Measurements from ENCODE around the gene RPL10A. TPM values are rescaled to one million over a fixed set of nuclear protein-coding genes. Genes with fewer than 3 reads are reported as not detected.

Gene RPL10A
- total RNA-seq, 6 donors from 2014 or later, result 474 to 1,092 (median 918) TPM

- 83% methylated on average over 3 of the region's 4 CpGs; no CpG with 5 or more reads in 1 of the 2 donors for WGBS, 2 donors
- TF ChIP-seq POLR2AphosphoS5 (IDR thresholded peaks at IDR 0.05) (no peak), POLR2A (IDR thresholded peaks at IDR 0.05) (no peak), EP300 (IDR thresholded peaks at IDR 0.05) (no peak)
- TF ChIP-seq, protein P1, sequence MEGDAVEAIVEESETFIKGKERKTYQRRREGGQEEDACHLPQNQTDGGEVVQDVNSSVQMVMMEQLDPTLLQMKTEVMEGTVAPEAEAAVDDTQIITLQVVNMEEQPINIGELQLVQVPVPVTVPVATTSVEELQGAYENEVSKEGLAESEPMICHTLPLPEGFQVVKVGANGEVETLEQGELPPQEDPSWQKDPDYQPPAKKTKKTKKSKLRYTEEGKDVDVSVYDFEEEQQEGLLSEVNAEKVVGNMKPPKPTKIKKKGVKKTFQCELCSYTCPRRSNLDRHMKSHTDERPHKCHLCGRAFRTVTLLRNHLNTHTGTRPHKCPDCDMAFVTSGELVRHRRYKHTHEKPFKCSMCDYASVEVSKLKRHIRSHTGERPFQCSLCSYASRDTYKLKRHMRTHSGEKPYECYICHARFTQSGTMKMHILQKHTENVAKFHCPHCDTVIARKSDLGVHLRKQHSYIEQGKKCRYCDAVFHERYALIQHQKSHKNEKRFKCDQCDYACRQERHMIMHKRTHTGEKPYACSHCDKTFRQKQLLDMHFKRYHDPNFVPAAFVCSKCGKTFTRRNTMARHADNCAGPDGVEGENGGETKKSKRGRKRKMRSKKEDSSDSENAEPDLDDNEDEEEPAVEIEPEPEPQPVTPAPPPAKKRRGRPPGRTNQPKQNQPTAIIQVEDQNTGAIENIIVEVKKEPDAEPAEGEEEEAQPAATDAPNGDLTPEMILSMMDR (IDR thresholded peaks at IDR 0.05), result no peak
- Histone ChIP-seq H3K9me3 (no peaks in the 10 kb centered on the region), H3K36me3 (peaks cover 3 to 83% (median 37%) of the 10 kb centered on the region in 4 donors), H3K4me1 (peaks cover under 1 to 16% (median 6%) of the 10 kb centered on the region in 4 donors), H3K27ac (no peak overlapping the region), H3K27me3 (no peaks in the 10 kb centered on the region), H3K4me3 (no peak overlapping the region)
- DNase-seq, result no peak
- ATAC-seq (ENCODE audit: low FRiP score in 2 of 2), result no peak
These were observed 7.4 kb downstream of the RPL10A start for GRCh38 chr6:35475573-35475972.

DNA sequence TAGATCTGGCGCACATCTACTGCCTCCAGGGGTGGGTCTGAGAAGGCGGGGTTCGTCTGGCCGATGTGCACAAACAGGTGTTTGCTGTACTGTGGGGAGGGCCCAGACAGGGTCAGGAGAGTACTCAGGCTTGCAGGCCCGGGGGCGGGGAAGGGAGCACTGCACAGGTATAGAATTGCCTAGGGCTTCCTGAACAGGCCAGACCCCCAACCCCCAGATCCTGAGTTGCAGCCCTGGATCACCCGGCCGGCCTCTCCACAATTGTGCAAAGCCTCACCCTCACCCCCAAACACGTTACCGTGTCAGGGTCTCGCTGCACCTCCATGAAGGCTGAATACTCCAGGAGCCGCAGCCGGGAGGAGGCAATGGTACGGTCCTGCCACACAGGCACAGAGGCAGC lies 7.8 kb downstream of the RPL10A start:
- H3K4me1 ChIP-seq, result peaks cover 0 to 11% (median 4%) of the 10 kb centered on the region in 4 donors
- no peak overlapping the region for H3K27ac ChIP-seq
- H3K36me3 ChIP-seq, result peaks cover 3 to 79% (median 32%) of the 10 kb centered on the region in 4 donors
- H3K4me3 ChIP-seq, result no peak overlapping the region
- WGBS, 2 donors, result 77 to 89% methylated on average over 8 to 14 of the region's 14 CpGs
- no peaks in the 10 kb centered on the region for H3K9me3 ChIP-seq
- TF ChIP-seq, protein P1 (IDR thresholded peaks at IDR 0.05), result no peak
- TF ChIP-seq EP300 (IDR thresholded peaks at IDR 0.05) (no peak), POLR2AphosphoS5 (IDR thresholded peaks at IDR 0.05) (no peak), POLR2A (IDR thresholded peaks at IDR 0.05) (no peak)
- H3K27me3 ChIP-seq, result no peaks in the 10 kb centered on the region
- ATAC-seq (ENCODE audit: low FRiP score in 2 of 2) (no peak), DNase-seq (no peak)

- no peak overlapping the region for H3K4me3 ChIP-seq
- DNase-seq (no peak), ATAC-seq (ENCODE audit: low FRiP score in 2 of 2) (no peak)
- 80 to 87% methylated on average over 3 to 8 of the region's 8 CpGs for WGBS, 2 donors
- peaks cover 3 to 68% (median 24%) of the 10 kb centered on the region in 4 donors for H3K36me3 ChIP-seq
- no peaks in the 10 kb centered on the region for H3K27me3 ChIP-seq
- no peak overlapping the region for H3K27ac ChIP-seq
- TF ChIP-seq, protein P1 (IDR thresholded peaks at IDR 0.05), result no peak
- TF ChIP-seq EP300 (IDR thresholded peaks at IDR 0.05), result no peak
- no peak for TF ChIP-seq POLR2A (IDR thresholded peaks at IDR 0.05)
- TF ChIP-seq POLR2AphosphoS5 (IDR thresholded peaks at IDR 0.05), result no peak
- no peaks in the 10 kb centered on the region for H3K9me3 ChIP-seq
- peaks cover 0 to 4% (median under 1%) of the 10 kb centered on the region in 4 donors for H3K4me1 ChIP-seq
These were observed 8.8 kb downstream of the RPL10A start for GRCh38 chr6:35477028-35477427.

DNA sequence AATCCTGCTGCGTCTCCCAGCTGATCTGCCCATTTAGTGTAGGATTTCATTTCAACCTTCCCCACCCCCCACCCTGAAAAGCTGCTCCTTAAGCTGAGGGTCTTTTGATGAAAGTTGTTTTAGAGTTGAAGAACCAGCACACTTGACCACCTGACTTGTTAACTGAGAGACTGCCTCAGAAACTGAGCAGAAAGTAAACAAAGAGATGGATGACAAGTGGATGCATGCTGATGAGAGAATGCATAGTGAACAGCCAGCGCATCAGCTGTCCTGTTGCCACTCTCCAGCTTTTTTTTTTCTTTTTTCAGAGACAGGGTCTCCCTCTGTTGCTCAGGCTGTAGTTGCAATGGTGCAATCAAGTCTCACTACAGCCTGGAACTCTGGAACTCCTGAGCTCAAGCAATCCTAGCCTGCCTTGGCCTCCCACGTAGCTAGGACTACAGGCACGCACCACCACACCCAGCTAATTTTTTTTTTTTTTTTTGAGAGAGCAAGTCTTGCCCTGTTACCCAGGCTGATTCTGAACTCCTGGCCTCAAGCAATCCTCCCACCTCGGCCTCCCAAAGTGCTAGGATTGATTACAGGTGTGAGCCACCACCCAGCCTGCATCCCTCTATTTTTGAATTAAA lies 9.5 kb downstream of the RPL10A start:
- no peak for ATAC-seq (ENCODE audit: low FRiP score in 2 of 2)
- H3K27me3 ChIP-seq, result no peaks in the 10 kb centered on the region
- no peaks in the 10 kb centered on the region for H3K9me3 ChIP-seq
- WGBS, 2 donors, result 90 to 99% methylated on average over 5 of the region's 5 CpGs
- TF ChIP-seq POLR2AphosphoS5 (IDR thresholded peaks at IDR 0.05) (no peak), POLR2A (IDR thresholded peaks at IDR 0.05) (no peak), EP300 (IDR thresholded peaks at IDR 0.05) (no peak)
- TF ChIP-seq, protein P1 (IDR thresholded peaks at IDR 0.05), result no peak
- no peak for DNase-seq
- H3K4me3 ChIP-seq, result no peak overlapping the region
- H3K36me3 ChIP-seq, result peaks cover 3 to 64% (median 21%) of the 10 kb centered on the region in 4 donors
- no peak overlapping the region for H3K27ac ChIP-seq
- H3K4me1 ChIP-seq, result no peaks in the 10 kb centered on the region

DNA sequence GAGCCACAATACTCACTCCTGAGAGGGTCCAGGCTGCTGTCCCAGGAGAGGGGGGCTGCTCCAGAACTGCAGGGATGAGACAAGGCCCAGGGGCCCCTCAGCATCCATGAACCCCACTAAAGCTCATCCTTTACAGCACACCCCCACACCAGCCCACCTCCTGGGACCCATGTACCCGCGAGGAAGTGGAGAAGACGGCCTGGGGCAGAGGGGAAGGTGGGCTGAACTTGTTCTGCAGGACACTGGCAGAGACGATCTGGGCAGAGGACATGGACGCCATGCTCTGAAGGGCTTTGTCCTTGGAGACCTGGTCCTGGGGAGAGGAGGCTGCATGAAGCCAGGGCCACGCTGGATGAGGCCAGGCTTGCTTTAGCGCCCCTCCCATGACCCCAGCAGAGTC lies 10.1 kb downstream of the RPL10A start:
- peaks cover 1 to 60% (median 15%) of the 10 kb centered on the region in 4 donors for H3K36me3 ChIP-seq

More for the DNA sequence above, 10.1 kb downstream of the RPL10A start:
- TF ChIP-seq POLR2AphosphoS5 (IDR thresholded peaks at IDR 0.05), result no peak
- no peak for TF ChIP-seq EP300 (IDR thresholded peaks at IDR 0.05)
- TF ChIP-seq POLR2A (IDR thresholded peaks at IDR 0.05), result no peak
- TF ChIP-seq, protein P1 (IDR thresholded peaks at IDR 0.05), result no peak
- no peak for ATAC-seq (ENCODE audit: low FRiP score in 2 of 2)
- 76 to 88% methylated on average over 4 to 7 of the region's 7 CpGs for WGBS, 2 donors
- H3K27me3 ChIP-seq, result no peaks in the 10 kb centered on the region
- no peak for DNase-seq
- no peaks in the 10 kb centered on the region for H3K9me3 ChIP-seq
- H3K27ac ChIP-seq, result no peak overlapping the region
- no peak overlapping the region for H3K4me3 ChIP-seq
- no peaks in the 10 kb centered on the region for H3K4me1 ChIP-seq

All from upper lobe of left lung (tissue), 6 donors.